GM18507 (cell line): ENCODE measurements around the gene MAPKAPK3.
A peak's percentile ranks its signal among the peaks of the same experiment; 100 is the strongest.

Experiments used
- DNase-seq: peaks from one replicate; pipeline ENCODE4 v3.0.0; 2011; ENCODE audit warnings: low read depth; ENCODE audit not compliant: insufficient read length; ENCODE audit errors: extremely low spot score
- FAIRE-seq: peaks from 2 replicates; lab custom pipeline; 2011; peaks lifted over from hg19 to GRCh38; lab: Jason Lieb, UNC

MAPKAPK3 gene

DNA sequence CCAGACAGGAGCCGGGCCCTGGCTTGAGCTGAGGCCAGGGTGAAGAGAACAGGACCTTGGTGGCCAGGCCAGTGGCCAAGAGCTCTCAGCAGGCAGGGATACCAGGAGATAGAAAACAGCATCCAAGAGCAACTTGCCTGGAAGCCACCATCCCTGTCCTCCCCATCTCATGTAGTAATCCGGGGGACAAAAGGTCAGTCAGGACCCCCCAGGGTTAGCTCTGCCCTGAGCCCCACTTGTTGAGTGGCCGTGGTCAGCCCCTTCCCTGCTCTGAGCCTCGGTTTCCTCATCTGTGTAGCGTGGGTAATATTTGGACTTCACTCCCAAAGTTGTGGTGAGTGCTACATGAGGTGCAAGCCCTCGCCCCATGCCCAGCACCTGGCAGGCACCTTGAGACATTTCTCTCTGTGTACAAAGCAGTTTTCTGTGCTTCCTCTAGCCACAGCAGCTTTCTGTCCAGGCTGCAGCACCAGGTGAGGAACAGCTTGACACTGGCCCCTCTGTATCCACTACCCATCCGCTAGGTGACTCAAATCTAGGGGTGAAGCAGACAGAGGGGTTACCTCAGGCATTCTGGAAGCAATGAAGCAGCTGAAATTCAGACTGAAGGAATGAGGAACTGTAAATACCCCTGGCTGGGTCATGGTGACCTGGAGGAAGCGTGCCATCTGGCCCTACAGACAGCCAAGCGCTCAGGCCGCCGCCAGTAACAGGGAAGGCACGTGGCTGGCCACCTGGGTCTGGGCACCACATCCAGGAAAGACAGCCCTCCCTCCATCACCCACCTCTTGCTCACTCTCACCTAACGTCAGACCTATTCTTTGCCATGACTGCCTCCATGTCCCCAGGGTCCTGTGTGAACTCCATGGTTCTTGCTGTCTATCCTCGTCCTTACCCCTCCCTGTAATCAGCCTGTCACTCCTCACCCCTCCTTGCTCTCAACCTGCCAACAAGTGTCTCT, 12.0 kb upstream of the MAPKAPK3 start:
- DNase-seq: no peak
- no peak for FAIRE-seq

DNA sequence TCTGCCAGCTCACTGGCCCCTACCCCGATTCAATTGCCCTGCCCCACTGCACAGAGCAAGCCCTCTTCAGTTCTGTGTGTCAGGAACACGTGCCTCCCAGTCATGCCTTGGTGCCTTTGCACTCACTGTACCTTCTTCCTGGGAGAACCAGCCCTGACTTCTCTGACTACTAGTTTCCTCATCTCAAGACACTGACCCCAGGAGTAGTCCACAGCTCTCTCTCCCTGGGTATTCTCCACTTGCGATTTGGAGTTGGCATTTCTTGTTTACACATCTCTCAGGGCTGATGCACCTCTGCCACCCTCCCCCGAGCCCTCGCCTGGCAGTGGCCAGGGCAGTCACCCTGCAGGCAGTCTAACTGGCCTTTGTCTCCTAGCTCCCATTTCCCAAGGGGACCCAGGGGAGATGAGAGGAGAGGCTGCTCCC, 11.0 kb upstream of the MAPKAPK3 start:
- no peak for FAIRE-seq
- DNase-seq: no peak

DNA sequence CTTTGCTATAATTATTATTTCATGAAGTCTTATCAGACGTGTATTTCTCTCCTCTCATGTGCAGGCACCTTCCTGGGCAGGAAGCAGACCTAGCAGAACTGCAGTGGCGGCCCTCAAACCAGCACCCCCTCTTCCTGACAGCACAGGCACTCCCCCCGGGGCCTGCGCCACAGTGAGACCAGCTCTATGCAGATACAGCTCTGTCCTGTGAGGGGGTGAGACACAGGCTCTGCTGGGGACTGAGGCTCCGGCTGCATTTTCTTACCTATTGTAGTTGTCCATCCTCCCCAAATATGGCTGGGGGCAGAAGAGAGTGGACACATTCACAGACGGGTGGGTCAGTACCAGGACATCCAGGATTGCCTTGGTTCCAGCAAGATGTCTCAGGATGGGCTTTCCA, 10.4 kb upstream of the MAPKAPK3 start:
- DNase-seq: no peak

DNA sequence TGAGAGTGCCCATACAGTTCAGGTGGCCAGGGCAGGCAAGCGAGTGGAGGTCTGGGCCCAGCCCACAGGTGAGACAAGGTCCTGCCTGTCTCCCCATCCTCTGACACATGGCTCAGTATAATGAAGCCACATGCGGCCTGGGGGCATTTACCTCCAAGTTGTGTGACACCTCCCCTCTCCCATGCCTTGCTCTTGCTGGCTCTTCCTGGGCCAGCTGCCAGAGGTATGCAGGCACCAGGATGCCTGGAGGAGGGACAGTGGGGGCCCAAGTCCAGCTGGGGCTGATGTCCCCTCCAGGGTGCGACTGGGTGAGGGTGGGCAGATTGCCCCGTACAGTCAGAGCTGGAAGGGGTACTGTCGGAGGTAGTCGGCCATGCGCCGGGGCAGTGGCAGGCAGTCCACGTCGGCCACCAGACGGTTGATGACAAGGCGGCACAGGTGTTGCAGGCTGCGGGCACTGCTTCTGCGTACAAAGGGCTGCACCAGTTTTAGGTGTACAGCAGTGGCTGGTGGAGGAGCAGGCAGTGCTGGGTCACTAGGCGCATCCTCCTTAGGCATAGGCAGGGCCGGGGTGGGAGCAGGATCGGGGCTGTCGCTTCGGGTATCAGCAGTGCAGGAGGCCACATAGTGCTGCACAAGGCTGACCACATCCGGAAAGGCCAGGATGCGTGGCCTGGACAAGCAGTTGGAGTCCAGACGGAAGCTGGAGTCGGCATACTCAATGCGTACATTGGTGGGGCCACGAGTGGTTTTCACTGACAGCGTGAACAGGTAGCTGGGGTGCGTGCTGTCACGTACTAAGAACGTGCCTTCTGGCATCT, 9.5 kb upstream of the MAPKAPK3 start:
- FAIRE-seq (no peak), DNase-seq (no peak)

More for the DNA sequence above, 10.4 kb upstream of the MAPKAPK3 start:
- no peak for FAIRE-seq

DNA sequence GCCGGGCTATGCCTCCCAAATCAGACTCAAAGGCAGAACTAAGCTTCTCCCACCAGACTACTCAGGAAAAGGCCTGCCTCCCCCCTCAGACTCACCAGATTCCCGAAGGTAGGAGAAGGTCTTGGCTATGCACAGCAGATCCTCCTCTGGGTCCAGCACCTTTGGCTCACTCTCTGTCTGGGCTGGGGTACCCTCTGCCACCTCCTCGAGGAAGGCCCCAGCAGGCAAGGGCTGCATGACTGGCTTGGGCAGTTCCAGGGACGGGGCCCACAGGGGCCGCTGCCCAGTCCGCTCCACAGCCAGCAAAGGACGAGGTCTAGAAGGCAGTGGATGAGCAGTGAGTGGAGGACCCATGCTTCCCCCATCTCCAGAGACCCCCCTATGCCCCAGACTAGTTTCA, 8.7 kb upstream of the MAPKAPK3 start:
- DNase-seq (no peak), FAIRE-seq (no peak)

DNA sequence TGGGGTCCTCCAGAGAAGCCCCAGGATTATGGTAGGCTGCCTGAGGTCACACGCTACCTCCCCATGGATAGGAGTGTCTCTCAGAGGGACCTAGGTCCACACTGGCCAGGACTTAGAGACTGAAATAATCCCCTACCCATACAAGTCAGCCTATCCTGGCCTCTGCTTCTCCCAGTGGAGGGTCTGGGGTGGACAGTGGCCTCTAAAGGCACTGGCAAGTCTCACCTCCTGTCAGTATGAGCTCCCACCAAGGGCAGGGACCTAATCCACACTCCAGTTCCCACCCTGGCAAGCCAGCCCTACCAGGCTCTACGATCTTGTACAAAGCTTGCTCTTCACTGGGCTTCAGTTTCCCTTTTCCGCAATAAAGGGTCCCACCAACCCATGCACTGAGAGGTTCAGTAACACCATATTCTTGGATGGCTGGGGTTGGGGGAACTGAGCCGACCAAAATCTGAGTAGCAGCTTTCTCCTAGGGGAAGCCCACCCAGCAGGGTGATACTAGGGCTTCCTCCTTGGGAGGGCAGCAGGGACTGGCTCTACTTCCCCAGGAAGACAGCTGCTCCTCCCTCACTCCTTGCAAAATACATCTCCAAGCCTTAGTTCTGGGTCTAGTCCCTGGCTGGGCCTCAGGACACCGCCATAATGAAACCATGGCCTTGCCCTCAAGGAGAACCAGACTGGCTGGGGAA, 7.7 kb upstream of the MAPKAPK3 start:
- FAIRE-seq: no peak

DNA sequence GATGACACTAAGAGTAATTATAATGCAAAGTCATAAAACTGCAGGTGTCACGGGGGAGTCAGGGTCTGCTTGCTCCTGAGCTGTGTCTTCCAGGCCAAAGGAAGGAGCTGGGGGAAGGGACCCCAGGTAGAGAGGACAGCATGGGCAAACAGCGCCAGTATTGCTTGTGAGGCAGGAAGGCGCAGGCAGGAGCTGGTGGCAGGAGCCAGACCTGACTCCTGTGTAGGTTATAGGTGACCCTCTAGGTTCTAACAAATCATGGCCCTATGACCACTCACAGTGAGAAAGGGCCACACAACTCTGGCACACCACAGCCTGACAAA, 7.2 kb upstream of the MAPKAPK3 start:
- no peak for FAIRE-seq
- DNase-seq: no peak

More for the DNA sequence above, 7.7 kb upstream of the MAPKAPK3 start:
- no peak for DNase-seq

DNA sequence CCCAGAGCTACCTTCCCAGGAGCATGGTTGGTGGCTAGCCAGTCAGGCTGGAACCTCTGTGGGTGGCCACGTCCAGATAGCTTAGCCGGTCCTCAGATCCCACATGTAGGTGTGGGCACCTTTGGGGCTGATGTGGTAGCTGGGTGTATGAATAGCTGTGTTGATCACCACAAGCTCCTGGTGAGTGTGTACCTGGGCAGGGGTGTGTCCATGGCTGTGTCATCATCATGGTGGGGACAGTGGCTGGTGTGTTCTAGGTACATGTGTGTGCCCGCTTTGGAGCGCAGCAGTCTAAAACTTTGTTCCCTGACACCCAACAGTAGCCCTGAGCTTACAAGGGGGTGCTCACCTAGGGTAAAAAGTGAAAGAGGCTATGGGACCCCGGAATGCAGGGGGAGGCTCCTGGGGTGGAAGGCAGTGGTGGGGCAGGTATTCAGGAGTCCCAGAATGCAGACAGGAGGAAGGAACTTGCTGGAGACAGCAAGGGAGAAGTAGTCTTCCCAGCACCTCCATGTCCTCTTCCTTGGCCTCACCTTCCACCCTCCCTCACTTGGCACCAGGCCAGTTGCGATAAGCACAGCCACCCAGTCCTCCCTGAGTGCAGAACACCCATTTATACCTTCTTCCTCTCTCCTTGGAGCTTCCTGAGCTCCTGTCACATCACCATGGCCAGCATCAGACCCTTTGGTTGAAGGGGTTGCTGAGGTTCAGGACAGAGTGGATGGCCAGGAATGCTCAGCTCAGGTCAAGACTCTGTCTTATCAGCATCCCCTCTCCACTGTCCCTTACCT, 6.6 kb upstream of the MAPKAPK3 start:
- no peak for DNase-seq
- no peak for FAIRE-seq

DNA sequence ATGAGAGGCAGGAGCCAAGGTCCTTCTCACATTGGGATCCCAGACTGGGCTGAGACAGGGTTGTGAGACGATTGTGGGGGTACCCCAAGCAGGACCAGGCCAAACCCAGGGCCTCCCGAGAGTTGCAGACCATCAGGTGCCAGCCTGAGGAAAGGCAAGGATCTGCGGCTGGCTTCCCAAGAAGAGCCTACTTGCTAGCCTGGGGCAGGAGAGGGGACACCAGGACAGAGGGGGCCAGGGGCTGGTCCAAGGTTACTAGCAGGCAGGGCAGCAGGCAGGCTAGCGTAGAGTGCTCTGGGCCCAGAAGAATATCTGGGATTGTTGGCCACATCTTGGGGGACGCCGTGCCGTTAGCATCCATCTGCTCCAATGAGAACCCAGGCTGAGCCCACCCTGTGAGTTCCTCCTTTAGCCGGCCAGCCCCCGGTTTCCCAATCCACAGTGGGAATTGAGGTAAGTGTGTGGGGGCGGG, 5.9 kb upstream of the MAPKAPK3 start:
- DNase-seq (no peak), FAIRE-seq (no peak)

DNA sequence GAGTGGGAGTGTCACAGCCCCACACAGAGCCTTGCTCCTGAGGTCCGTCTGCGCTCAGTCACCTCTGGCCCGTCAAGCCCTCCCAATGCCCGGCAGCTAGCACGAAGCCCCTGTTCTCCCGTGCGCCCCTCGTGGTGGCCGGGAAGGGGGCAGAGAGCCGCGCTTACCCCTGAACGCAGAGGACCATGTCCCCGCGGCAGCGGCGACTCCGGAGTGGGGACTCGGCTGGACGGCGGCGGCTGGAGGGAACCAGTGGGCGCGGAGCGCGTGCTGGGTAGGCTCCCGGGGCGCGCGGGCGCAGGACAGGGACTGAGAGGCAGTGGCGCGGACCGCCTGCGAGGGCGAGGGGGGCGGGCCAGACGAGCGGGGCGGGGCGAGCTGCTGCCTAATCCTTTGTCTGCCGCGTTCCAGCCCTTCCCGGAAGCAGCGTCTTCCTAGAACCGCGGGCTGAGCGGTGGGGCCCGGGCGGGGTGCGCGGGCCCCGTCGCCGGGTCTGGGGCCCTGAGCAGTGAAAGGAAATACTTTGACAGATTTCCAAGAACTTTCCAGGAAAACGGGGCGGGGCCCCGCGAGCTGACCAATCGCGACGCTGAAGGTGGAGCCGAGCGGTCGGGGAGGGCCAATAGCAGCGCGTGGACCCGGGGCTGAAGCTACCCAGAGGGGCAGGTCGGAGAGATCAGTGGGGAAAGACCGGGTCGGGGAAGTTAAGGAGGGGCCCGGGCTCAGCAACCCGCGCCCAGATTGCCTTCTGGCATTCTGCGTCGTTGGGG, 5.3 kb upstream of the MAPKAPK3 start, which contains the start of gene CISH:
CISH (minus strand) TSS at position 311 of the 770 bp plus-strand sequence; CDS start at position 187, 124 bp downstream.
- peak; percentile 94 for FAIRE-seq
- DNase-seq: peak; percentile 79

DNA sequence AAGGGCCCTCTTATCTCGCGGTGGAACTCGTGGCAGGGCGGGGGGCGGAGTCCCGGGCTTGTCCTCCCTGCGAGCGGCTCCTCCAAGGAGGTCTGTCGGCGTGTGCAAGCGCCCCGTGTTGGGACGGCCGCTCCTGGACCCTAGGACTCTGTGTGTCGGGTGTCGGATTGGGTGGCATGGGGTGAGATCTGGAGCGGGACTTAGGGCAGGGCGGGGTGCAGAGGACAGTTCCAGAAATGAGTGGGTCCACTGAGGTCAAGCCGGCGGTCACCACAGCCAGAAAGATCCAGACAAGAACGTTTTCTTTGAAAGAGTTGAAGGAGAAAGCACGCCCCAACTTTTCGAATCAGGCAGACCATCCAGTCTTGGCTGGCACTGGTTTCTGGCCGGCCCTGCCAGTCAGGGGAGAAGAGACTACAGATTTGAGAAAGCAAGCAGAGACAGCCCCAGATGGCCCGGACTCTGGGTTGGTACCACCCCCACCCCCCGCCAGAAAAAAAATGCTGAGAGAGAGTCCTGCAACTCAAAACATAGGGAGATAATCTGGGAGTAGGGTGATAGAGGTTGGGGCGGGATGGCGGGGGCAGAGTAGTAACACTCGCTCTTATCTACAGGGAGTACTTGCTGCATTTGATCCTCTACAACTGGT, 4.6 kb upstream of the MAPKAPK3 start:
- no peak for FAIRE-seq

DNA sequence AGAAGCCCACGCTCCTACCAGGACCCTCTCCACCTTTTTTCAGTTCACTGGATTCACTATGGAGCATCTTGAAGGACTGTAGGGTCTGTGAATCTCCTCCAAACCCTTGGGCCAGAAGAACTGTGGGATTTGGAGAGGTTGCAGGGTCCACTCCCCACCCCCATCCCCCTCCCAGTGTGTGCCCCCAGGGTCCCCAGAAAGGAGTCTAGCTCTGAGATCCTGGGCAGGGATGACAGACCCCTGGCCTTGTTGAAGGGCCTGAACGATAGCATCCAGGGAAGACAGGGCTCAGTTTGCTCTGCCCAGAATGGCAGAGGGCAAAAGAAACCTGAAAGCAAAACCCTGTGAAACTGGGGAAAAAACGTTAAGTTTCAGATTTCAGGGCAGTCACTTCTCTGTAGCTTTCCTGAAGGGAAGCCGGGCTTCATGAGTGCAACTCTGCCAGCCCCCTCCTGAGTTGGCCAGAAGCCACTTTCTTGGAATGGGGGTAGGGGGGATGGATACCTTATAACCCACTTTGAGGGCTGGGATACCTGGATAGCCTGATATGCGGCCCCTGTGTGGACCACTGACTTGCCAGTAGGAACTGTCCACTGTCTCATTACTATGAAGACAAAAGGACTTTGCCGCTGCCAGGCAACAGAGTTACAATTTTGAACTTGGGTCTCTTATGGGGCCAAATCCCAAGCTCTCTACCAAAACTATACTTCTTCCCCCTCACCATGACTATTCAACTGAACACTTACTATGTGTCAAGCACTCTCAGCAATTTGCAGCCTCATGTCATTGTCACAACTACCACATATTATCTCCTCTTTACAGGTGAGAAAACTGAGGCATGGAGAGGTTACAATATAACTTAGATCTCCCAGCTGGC, 3.7 kb upstream of the MAPKAPK3 start:
- no peak for DNase-seq
- FAIRE-seq: no peak

More for the DNA sequence above, 4.6 kb upstream of the MAPKAPK3 start:
- no peak for DNase-seq

DNA sequence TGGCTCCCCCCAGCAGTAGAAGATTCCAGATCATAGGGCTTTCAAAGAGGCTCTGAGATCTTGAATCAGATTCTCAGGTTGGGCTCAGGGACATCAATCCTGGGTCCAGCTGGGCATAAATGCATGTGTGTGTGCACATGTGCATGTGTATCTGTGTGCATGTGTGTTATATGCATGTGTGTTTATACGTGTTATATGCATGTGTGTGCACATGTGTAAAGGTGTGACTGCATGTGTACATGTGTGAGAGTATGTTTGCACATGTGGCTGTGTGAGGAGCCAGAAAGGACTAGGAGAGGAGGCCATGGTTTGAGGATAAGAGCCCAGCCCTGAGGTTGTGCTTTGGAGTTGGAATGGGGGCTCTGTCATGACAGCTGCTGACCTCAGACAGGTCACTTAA, 1.8 kb upstream of the MAPKAPK3 start:
- DNase-seq (no peak), FAIRE-seq (no peak)

DNA sequence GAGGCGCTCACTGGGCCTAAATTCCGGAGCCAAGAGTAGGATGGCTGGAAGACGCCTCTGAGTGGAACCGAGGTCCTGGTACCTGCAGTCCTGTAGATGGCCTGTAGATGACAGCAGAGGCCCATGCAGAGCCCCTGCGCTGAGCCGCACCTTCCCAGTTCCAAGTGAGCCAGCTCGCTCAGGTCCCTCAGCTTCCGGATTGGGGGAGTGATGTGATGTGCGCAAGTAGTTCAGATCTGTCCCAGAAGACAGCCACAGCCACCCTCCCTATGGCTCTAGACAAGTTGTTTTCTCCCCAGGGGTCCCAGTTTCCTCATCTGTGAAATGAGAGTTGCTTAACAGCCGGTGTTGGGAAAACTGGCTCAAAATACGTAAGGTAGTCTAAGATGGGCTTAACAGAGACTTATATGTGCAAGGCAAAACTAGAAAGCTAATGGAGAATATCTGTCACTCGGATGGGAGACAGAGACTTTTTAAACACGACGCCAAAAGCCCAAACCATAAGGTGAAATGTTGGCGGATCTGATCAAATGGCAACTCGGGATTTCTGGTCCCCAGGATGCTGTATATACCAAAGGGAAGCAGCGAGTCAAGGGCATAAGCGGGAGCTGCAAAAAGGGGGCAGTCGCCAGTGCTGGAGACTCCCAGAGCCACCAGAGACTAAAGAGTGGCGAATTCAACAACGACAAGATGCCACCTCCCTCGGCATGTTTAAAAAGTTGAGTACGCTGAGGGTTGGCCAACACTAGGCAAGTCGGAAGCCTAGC, 765 bp upstream of the MAPKAPK3 start:
- peak; percentile 65 for DNase-seq
- peak; percentile 89 for FAIRE-seq

DNA sequence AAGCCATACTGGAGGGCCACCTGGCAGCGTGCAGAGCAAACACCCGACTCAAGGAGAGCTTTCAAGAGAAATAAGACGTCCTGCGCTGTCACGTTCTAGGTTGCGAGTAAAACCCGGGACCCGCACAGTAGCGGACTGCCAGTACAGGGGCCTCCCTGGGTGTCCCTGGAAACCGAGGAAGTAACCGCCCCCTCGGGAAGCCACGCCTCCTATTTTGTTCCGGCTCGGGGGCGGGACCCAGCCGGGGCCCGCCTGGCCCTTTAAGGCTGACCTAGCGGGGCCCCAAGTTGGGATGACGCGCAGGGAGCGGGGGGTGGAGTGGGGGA, 218 bp upstream of the MAPKAPK3 start:
- peak; percentile 78 for DNase-seq
- peak; percentile 78 for FAIRE-seq

DNA sequence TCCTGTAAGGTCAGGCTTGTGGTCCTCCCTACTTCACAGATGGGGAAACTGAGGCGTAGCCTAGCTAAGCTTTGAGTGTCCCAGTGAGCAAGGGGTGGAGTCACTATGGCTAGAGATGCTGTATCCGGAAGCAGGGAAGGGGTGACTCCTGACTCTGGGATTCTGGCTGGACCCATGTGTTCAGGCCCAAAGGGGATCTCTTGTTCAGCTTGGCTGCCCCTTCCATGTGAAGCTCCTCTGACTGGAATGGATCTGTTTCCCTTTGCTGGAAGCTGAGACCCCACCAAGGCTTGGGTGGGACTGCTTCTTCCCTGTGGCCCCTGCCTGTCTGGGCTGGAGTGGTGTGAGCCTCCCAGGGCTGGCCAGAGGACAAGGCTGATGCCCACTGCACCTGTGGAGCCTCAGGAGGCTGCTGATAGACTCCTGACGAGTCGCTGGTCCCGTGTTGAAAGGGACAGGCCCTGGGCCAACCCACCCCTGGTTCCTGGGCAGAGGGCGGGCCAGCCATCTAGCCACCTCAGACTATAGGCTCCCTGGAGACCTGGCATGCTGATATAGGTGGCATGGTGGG, 1.0 kb downstream of the MAPKAPK3 start:
- DNase-seq: no peak
- peak; percentile 66 for FAIRE-seq
